Psoas muscle (tissue), 8 donors: ENCODE results near the gene SMYD4. TPM values are rescaled to one million over a fixed set of nuclear protein-coding genes. Genes with fewer than 3 reads are reported as not detected.
A peak's percentile ranks its signal among the peaks of the same experiment; 100 is the strongest.

Experiments used
- ATAC-seq, 4 donors: fragments of 200-7000 bp; cut with Tn5 transposase; one replicate each; pipeline ENCODE4 v1.9.1; 2020; ENCODE audit warnings: moderate library complexity in 3 of 4, mild to moderate bottlenecking in 2 of 4
- DNase-seq, 2 donors: peaks; one replicate each; pipeline ENCODE4 v3.0.0-alpha.2; 2020
- H3K27ac ChIP-seq: fragments of 200-600 bp; one replicate; pipeline ENCODE4 v1.8.0; 2022
- H3K27me3 ChIP-seq, 3 donors: fragments of 200-600 bp in 1 of 3; one replicate each; pipeline versions ENCODE4 v1.6.1 to v1.8.0; 2013 to 2022; ENCODE audit warnings: low read length in 2 of 3, mild to moderate bottlenecking in 2 of 3, moderate library complexity in 1 of 3; ENCODE audit not compliant: insufficient read depth in 3 of 3
- H3K36me3 ChIP-seq, 2 donors: fragments of 200-600 bp in 1 of 2; one replicate each; pipeline versions ENCODE4 v1.6.1 to v1.8.0; 2013 to 2022; ENCODE audit warnings: low read depth in 1 of 2, mild to moderate bottlenecking in 1 of 2, moderate library complexity in 1 of 2; ENCODE audit not compliant: insufficient read depth in 1 of 2
- H3K4me1 ChIP-seq: fragments of 200-600 bp; one replicate; pipeline ENCODE4 v1.8.0; 2022
- H3K4me3 ChIP-seq: fragments of 200-600 bp; one replicate; pipeline ENCODE4 v1.8.0; 2022; ENCODE audit warnings: mild to moderate bottlenecking
- H3K9me3 ChIP-seq: fragments of 200-600 bp; one replicate; pipeline ENCODE4 v1.8.0; 2022
- WGBS, 3 donors: extraction: QIAGEN DNeasy Blood & Tissue Kit; methylation state at CpG; one replicate each; pipeline versions ENCODE4 v1.1.6 to v1.1.7; 2013; 5-methylcytosine and 5-hydroxymethylcytosine counted together
- intact Hi-C, 2 donors: fragments of 100-400 bp; cut with DNase I; formaldehyde crosslinking; loops; one replicate each; pipeline versions ENCODE4 v1.11.0 to v1.14.2; 2022
- polyA plus RNA-seq, 3 donors: library from polyadenylated mRNA; stranded (reverse); fragments of 200-250 nt; gene quantifications; one replicate each; pipeline ENCODE4 v1.2.3, GENCODE V29; 2013
- total RNA-seq, 4 donors: library from RNA; stranded (reverse); fragmentation: NEBNext Ultra II Directional in 2 of 4; extraction: Animal tissue kit (Norgen Biotek cat#: 25700) in 2 of 4; gene quantifications; one replicate each; pipeline versions ENCODE4 v1.2.1 to v1.2.4, GENCODE V29; 2021 to 2023
- TF ChIP-seq, protein P1 (sequence below): fragments of 200-600 bp; IDR thresholded peaks from one replicate; pipeline ENCODE4 v1.8.0; 2022; ENCODE audit warnings: antibody characterized with exemption
- donor health status: healthy with polysubstance abuse.
- donor health status: DM: no; HTN: no; CAD: no; lungs with moderate emphysema.
- donor health status: Bipolar disorder and iron deficiency.
- donor health status: healthy.
- donor health status: DM: yes; HTN: yes; CAD: no.
- donor health status: DM: no; HTN: no; CAD: no.
- donor health status: DM: no; HTN: no; CAD: no.
- donor health status: DM: yes; HTN: yes; CAD: no.

SMYD4 gene
- total and polyA plus RNA-seq, 7 donors: 8.0 to 22.4 (median 9.2) TPM

GRCh38 chr17:1785930-1786329 lies 43.8 kb downstream of the SMYD4 start:
- Histone ChIP-seq H3K4me1 (peaks cover 65% of the 10 kb centered on the region), H3K4me3 (no peak overlapping the region), H3K27me3 (no peaks in the 10 kb centered on the region), H3K27ac (peak overlapping the region; percentile 99), H3K36me3 (peaks cover 0 to 7% of the 10 kb centered on the region in 2 donors), H3K9me3 (no peaks in the 10 kb centered on the region)
- peak in 2 of 4 donors; percentile 3 to 4 for ATAC-seq
- intact Hi-C loops: loop anchor here (2.0 to 10.0 kb wide), 4 partner anchors 69 to 119 kb away; no protein-coding TSS in a partner anchor
- WGBS, 3 donors: 20 to 32% (median 21%) methylated on average over 4 of the region's 4 CpGs
- DNase-seq: peak; percentile 37 to 65
- TF ChIP-seq, protein P1, sequence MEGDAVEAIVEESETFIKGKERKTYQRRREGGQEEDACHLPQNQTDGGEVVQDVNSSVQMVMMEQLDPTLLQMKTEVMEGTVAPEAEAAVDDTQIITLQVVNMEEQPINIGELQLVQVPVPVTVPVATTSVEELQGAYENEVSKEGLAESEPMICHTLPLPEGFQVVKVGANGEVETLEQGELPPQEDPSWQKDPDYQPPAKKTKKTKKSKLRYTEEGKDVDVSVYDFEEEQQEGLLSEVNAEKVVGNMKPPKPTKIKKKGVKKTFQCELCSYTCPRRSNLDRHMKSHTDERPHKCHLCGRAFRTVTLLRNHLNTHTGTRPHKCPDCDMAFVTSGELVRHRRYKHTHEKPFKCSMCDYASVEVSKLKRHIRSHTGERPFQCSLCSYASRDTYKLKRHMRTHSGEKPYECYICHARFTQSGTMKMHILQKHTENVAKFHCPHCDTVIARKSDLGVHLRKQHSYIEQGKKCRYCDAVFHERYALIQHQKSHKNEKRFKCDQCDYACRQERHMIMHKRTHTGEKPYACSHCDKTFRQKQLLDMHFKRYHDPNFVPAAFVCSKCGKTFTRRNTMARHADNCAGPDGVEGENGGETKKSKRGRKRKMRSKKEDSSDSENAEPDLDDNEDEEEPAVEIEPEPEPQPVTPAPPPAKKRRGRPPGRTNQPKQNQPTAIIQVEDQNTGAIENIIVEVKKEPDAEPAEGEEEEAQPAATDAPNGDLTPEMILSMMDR: no peak

- Histone ChIP-seq H3K4me3 (peak overlapping the region; percentile 58), H3K9me3 (no peaks in the 10 kb centered on the region), H3K27ac (peak overlapping the region; percentile 99), H3K4me1 (peaks cover 72% of the 10 kb centered on the region), H3K27me3 (no peaks in the 10 kb centered on the region), H3K36me3 (peaks cover 0 to 12% of the 10 kb centered on the region in 2 donors)
- 32 to 38% (median 34%) methylated on average over 16 of the region's 16 CpGs for WGBS, 3 donors
- TF ChIP-seq, protein P1: peak; percentile 82
- ATAC-seq (peak; percentile 84 to 85 (median 85)), DNase-seq (peak; percentile 87 to 93)
- intact Hi-C loops: loop anchor here (1.0 to 10.0 kb wide), 5 partner anchors 64 to 115 kb away; no protein-coding TSS in a partner anchor
These were observed 45.7 kb downstream of the SMYD4 start for GRCh38 chr17:1783834-1784611.

GRCh38 chr17:1783271-1783670 lies 46.4 kb downstream of the SMYD4 start:
- Histone ChIP-seq H3K27me3 (no peaks in the 10 kb centered on the region), H3K27ac (peak overlapping the region; percentile 99), H3K36me3 (peaks cover 0 to 19% of the 10 kb centered on the region in 2 donors), H3K9me3 (no peaks in the 10 kb centered on the region), H3K4me1 (peaks cover 76% of the 10 kb centered on the region), H3K4me3 (peak overlapping the region; percentile 58)
- intact Hi-C loops: loop anchor here (1.0 to 10.0 kb wide), 3 partner anchors 68 to 114 kb away; no protein-coding TSS in a partner anchor
- peak; percentile 42 to 58 (median 56) for ATAC-seq
- 19 to 60% (median 43%) methylated on average over 19 of the region's 19 CpGs for WGBS, 3 donors
- TF ChIP-seq, protein P1: no peak
- DNase-seq: peak; percentile 79 to 86

DNA sequence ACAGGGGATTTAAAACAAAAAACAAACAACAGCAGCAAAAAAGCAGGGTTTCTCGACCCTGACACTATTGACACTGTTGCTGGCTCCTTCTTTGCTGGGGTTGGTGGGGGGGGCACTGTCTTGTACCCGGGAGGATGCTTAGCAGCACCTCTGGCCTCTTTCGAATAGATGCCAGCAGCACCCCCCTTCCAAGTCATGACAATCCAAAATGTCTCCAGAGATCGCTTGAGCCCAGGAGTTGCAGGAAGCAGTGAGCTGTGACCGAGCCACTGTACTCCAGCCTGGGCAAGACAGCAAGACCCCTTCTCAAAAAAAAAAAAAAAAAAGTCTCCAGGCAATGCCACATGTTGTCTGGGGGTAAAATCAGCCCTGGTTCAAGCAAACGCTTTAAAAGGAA lies 47.5 kb downstream of the SMYD4 start:
- no peaks in the 10 kb centered on the region for H3K9me3 ChIP-seq
- peaks cover 66% of the 10 kb centered on the region for H3K4me1 ChIP-seq
- H3K27ac ChIP-seq: peak overlapping the region; percentile 99
- peak overlapping the region; percentile 58 for H3K4me3 ChIP-seq
- ATAC-seq: no peak
- DNase-seq: peak; percentile 18 to 45
- intact Hi-C loops: loop anchor here (2.0 to 10.0 kb wide), 2 partner anchors 67 to 83 kb away; no protein-coding TSS in a partner anchor
- 50 to 52% (median 52%) methylated on average over 6 of the region's 6 CpGs for WGBS, 3 donors
- H3K27me3 ChIP-seq: no peaks in the 10 kb centered on the region
- H3K36me3 ChIP-seq: peaks cover 0 to 30% of the 10 kb centered on the region in 2 donors
- TF ChIP-seq, protein P1: no peak
